Lower lobe of right lung (tissue), 2 donors: Measurements from ENCODE around the gene NDUFB7. TPM values are rescaled to one million over a fixed set of nuclear protein-coding genes. Genes with fewer than 3 reads are reported as not detected.

Experiments
- ATAC-seq, 2 donors: fragments of 200-7000 bp; cut with Tn5 transposase; one replicate each; pipeline ENCODE4 v1.9.1; 2020 to 2022; ENCODE audit warnings: mild to moderate bottlenecking in 2 of 2, moderate library complexity in 2 of 2
- DNase-seq: peaks from one replicate; pipeline ENCODE4 v3.0.0-alpha.2; 2020
- H3K27ac ChIP-seq: fragments of 200-600 bp; one replicate; pipeline ENCODE4 v1.8.0; 2022
- H3K27me3 ChIP-seq: fragments of 200-600 bp; one replicate; pipeline ENCODE4 v1.8.0; 2022; ENCODE audit warnings: low read depth
- H3K36me3 ChIP-seq: fragments of 200-600 bp; one replicate; pipeline ENCODE4 v1.8.0; 2022; ENCODE audit warnings: mild to moderate bottlenecking
- H3K4me1 ChIP-seq: fragments of 200-600 bp; one replicate; pipeline ENCODE4 v1.8.0; 2022
- H3K4me3 ChIP-seq: fragments of 200-600 bp; one replicate; pipeline ENCODE4 v1.8.0; 2022; ENCODE audit warnings: mild to moderate bottlenecking
- H3K9me3 ChIP-seq: fragments of 200-600 bp; one replicate; pipeline ENCODE4 v1.8.0; 2022
- intact Hi-C: fragments of 100-400 bp; cut with DNase I; formaldehyde crosslinking; loops from one replicate; pipeline ENCODE4 v1.11.0; 2022
- total RNA-seq: library from RNA; stranded (reverse); fragmentation: NEBNext Ultra II Directional; extraction: Animal tissue kit (Norgen Biotek cat#: 25700); gene quantifications from one replicate; pipeline ENCODE4 v1.2.1, GENCODE V29; 2021
- TF ChIP-seq, protein P1 (sequence below): fragments of 200-600 bp; IDR thresholded peaks from one replicate; pipeline ENCODE4 v1.8.0; 2022; ENCODE audit warnings: antibody characterized with exemption, mild to moderate bottlenecking
- donor health status: DM: no; HTN: yes; CAD: no; lungs with severe emphysema.

Gene NDUFB7
- total RNA-seq, 1 donor from 2014 or later = 121 TPM

DNA sequence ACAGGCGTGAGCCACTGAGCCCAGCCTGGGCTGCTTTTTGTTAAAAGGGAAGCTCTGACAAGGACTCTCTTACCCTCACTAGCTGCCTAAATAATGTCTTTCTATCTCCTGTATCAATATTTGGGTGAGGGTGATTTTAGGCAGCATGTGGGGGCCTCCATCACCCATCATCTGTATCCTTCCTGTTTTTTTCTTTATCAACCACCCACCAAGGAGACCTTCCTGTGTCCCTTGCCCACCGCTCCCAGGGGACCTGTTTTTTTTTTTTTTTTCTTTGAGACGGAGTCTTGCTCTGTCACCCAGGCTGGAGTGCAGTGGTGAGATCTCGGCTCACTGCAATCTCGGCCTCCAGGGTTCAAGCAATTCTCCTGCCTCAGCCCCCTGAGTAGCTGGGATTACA is 5.4 kb upstream of the NDUFB7 start:
- H3K36me3 ChIP-seq = no peaks in the 10 kb centered on the region
- no peaks in the 10 kb centered on the region for H3K9me3 ChIP-seq
- peaks cover 6% of the 10 kb centered on the region for H3K4me1 ChIP-seq
- no peaks in the 10 kb centered on the region for H3K27me3 ChIP-seq
- TF ChIP-seq, protein P1, sequence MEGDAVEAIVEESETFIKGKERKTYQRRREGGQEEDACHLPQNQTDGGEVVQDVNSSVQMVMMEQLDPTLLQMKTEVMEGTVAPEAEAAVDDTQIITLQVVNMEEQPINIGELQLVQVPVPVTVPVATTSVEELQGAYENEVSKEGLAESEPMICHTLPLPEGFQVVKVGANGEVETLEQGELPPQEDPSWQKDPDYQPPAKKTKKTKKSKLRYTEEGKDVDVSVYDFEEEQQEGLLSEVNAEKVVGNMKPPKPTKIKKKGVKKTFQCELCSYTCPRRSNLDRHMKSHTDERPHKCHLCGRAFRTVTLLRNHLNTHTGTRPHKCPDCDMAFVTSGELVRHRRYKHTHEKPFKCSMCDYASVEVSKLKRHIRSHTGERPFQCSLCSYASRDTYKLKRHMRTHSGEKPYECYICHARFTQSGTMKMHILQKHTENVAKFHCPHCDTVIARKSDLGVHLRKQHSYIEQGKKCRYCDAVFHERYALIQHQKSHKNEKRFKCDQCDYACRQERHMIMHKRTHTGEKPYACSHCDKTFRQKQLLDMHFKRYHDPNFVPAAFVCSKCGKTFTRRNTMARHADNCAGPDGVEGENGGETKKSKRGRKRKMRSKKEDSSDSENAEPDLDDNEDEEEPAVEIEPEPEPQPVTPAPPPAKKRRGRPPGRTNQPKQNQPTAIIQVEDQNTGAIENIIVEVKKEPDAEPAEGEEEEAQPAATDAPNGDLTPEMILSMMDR = no peak
- H3K27ac ChIP-seq = no peak overlapping the region
- no peak for ATAC-seq
- intact Hi-C loops = no loop called here
- no peak for DNase-seq
- H3K4me3 ChIP-seq = no peak overlapping the region

DNA sequence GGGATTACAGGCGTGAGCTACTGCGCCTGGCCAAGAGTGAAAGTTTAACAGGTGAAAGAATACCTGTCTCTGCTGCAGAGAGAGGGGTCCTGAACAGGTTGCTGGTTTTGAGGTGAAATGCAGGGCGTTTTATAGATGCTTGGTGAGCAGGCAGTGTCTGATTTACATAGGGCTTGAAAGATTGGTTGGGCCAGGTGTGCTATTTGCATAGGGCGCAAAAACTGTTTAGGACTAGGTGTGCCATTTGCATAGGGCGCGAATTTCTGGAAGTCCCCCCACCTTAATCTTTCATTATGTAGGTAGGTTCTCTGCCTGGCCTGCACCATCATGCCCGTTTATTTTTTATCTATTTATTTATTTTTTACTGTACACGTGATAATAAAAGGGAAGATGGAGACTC is 4.5 kb upstream of the NDUFB7 start:
- H3K27me3 ChIP-seq = no peaks in the 10 kb centered on the region
- no peak for ATAC-seq
- DNase-seq = no peak
- H3K9me3 ChIP-seq = no peaks in the 10 kb centered on the region
- H3K36me3 ChIP-seq = no peaks in the 10 kb centered on the region
- intact Hi-C loops = no loop called here
- no peak overlapping the region for H3K27ac ChIP-seq
- TF ChIP-seq, protein P1 = no peak
- H3K4me1 ChIP-seq = peaks cover 9% of the 10 kb centered on the region
- H3K4me3 ChIP-seq = no peak overlapping the region

DNA sequence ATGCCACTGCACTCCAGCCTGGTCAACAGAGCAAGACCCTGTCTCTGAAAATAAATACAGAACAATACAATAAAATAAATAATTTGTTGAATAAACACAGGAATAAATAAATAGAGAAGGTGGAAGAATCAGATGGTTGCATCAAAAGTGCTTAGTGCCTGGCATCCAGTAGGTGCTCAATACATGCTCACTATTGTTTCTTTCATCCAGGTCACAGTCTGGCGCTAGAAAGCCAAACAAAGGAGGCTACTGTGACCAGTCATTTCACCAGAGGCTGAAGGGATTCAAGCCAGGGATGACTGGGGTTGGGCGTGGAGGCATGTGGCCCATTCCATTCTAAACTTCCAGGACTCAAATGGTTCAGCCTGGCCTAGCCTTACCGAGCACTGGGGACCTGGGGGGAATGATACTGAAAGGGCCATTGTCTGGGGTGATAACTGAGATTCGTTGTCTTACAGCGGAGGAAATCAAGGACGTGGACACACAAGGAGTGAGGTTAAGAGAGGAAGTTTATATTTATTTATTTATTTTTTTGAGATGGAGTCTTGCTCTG is 3.6 kb upstream of the NDUFB7 start:
- intact Hi-C loops = no loop called here
- H3K4me1 ChIP-seq = peaks cover 17% of the 10 kb centered on the region
- H3K9me3 ChIP-seq = no peaks in the 10 kb centered on the region
- no peaks in the 10 kb centered on the region for H3K27me3 ChIP-seq
- DNase-seq = no peak
- H3K36me3 ChIP-seq = no peaks in the 10 kb centered on the region
- no peak overlapping the region for H3K4me3 ChIP-seq
- TF ChIP-seq, protein P1 = no peak
- no peak overlapping the region for H3K27ac ChIP-seq
- ATAC-seq = no peak

DNA sequence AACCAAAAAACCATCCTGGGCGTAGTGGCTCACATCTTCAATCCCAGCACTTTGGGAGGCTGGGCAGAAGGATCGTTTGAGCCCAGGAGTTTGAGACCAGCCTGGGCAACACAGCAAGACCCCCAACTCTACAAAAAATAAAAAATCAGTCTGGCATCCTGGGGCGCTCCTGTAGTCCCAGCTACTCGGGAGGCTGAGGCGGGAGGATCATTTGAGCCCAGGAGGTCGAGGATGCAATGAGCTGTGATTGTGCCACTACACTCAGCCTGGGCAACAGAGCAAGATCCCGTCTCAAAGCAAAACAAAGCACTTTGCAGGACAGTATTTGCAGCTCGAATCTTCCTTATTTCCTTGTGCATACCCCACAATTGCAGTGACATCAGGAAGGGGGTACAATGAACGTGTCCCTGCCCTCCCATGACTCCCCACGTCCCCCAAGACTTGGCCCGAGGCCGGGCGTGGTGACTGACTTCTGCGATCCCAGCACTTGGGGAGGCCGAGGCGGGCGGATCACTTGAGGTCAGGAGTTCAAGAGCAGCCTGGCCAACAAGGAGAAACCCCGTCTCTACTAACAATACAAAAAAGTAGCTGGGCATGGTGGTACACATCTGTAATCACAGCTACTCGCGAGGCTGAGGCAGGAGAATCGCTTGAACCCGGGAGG is 870 bp downstream of the NDUFB7 start:
- intact Hi-C loops = no loop called here
- Histone ChIP-seq H3K27me3 (no peaks in the 10 kb centered on the region), H3K4me1 (peaks cover 29% of the 10 kb centered on the region), H3K27ac (peak overlapping the region; percentile 86), H3K36me3 (peaks cover 13% of the 10 kb centered on the region), H3K9me3 (no peaks in the 10 kb centered on the region), H3K4me3 (peak overlapping the region; percentile 95)
- TF ChIP-seq, protein P1 = no peak
- no peak for ATAC-seq
- no peak for DNase-seq

DNA sequence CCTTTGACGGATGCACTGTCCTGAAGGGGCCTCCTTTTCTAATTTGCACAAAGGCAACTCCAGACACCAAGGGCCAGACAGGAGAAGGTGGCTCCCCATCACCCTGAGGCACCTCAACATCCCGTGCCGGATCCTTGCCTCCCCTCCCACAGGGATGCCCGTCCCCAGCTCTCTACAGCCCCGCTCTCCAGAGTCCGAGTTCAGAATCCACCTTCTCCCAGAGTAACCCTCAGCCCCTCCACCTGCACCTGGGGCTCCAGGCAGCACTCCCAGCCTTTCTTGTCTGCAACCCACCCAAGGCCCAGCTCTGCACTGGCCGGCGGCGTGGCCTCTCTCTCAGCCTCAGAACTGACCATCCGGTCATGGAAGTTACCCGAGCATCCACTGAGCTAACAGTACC is 4.8 kb downstream of the NDUFB7 start:
- H3K4me1 ChIP-seq = peaks cover 20% of the 10 kb centered on the region
- DNase-seq = no peak

More for the DNA sequence above, 4.8 kb downstream of the NDUFB7 start:
- Histone ChIP-seq H3K4me3 (no peak overlapping the region), H3K36me3 (peaks cover 27% of the 10 kb centered on the region), H3K27ac (no peak overlapping the region), H3K9me3 (no peaks in the 10 kb centered on the region), H3K27me3 (no peaks in the 10 kb centered on the region)
- intact Hi-C loops = no loop called here
- TF ChIP-seq, protein P1 = no peak
- ATAC-seq = no peak
